ENCODE measurements around the gene CFAP126. TPM values are rescaled to one million over a fixed set of nuclear protein-coding genes. Genes with fewer than 3 reads are reported as not detected.
"Not testable (repeated sequence)": the region's sequence is repeated elsewhere in the genome, so short reads cannot be mapped to it uniquely, and the experiment has no call there.

The CFAP126 gene
- total RNA-seq: not detected

- peak; percentile 95 for ATAC-seq (ENCODE audit: low FRiP score)
Measured at GRCh38 chr1:161367684-161368400, at the start of gene CFAP126. Gene CFAP126 (minus strand): TSS chr1:161367876. CDS start chr1:161367868, 8 bp downstream.

GRCh38 chr1:161413050-161413449 is 45.4 kb upstream of the CFAP126 start:
- ATAC-seq (ENCODE audit: low FRiP score); DNase-seq (ENCODE audit: low spot score): not testable (repeated sequence)

More at GRCh38 chr1:161367684-161368400, at the start of gene CFAP126:
- DNase-seq (ENCODE audit: low spot score): no peak
- TF ChIP-seq CTCF (IDR thresholded peaks at IDR 0.05): no peak

- ATAC-seq (ENCODE audit: low FRiP score); DNase-seq (ENCODE audit: low spot score): not testable (repeated sequence)
Measured at GRCh38 chr1:161410636-161410970, 42.9 kb upstream of the CFAP126 start.

- not testable (repeated sequence) for DNase-seq (ENCODE audit: low spot score); ATAC-seq (ENCODE audit: low FRiP score)
Measured at GRCh38 chr1:161409848-161410635, 42.4 kb upstream of the CFAP126 start.

GRCh38 chr1:161408429-161409052 is 40.9 kb upstream of the CFAP126 start:
- no peak for ATAC-seq (ENCODE audit: low FRiP score)
- no peak for TF ChIP-seq CTCF (IDR thresholded peaks at IDR 0.05)
- DNase-seq (ENCODE audit: low spot score): no peak

GRCh38 chr1:161407451-161407985 is 39.8 kb upstream of the CFAP126 start:
- TF ChIP-seq CTCF (IDR thresholded peaks at IDR 0.05): no peak
- ATAC-seq (ENCODE audit: low FRiP score) (no peak), DNase-seq (ENCODE audit: low spot score) (no peak)

GRCh38 chr1:161406551-161406950 is 38.9 kb upstream of the CFAP126 start:
- not testable (repeated sequence) for ATAC-seq (ENCODE audit: low FRiP score); DNase-seq (ENCODE audit: low spot score)

- TF ChIP-seq CTCF (IDR thresholded peaks at IDR 0.05): no peak
- DNase-seq (ENCODE audit: low spot score) (no peak), ATAC-seq (ENCODE audit: low FRiP score) (no peak)
Measured at GRCh38 chr1:161404051-161404597, 36.4 kb upstream of the CFAP126 start.

All from omental fat pad (tissue), 4 donors.